HEK293T (cell line): Measurements from ENCODE around the gene SMCO2.

Source experiments
- CTCF ChIA-PET: fragments of 350-600 bp; formaldehyde crosslinking; extraction: SDS; loops from one replicate; lab custom pipeline; 2021; ENCODE audit warnings: antibody characterized with exemption, inconsistent platforms; lab: Yijun Ruan, JAX
- POLR2A ChIA-PET: fragments of 350-600 bp; formaldehyde crosslinking; extraction: SDS; loops from one replicate; lab custom pipeline; 2020; ENCODE audit warnings: antibody characterized with exemption, inconsistent platforms; lab: Yijun Ruan, JAX
- DNase-seq: peaks from one replicate; pipeline ENCODE4 v3.0.0; 2012; ENCODE audit warnings: mixed read lengths; ENCODE audit errors: extremely low spot score
- ARNT ChIP-seq: fragments of 450-650 bp; IDR thresholded peaks from 2 replicates; pipeline ENCODE4 v1.6.1; 2017; ENCODE audit warnings: mild to moderate bottlenecking
- BHLHE40 ChIP-seq: fragments of 450-650 bp; IDR thresholded peaks from 2 replicates; pipeline ENCODE4 v1.6.1; 2016; ENCODE audit warnings: mild to moderate bottlenecking, moderate library complexity, borderline replicate concordance
- CTBP1 ChIP-seq: fragments of 450-650 bp; IDR thresholded peaks from 2 replicates; pipeline ENCODE4 v1.6.1; 2016; ENCODE audit warnings: borderline replicate concordance
- ELF4 ChIP-seq: fragments of 450-650 bp; IDR thresholded peaks from 2 replicates; pipeline ENCODE4 v1.6.1; 2017; ENCODE audit warnings: antibody characterized with exemption
- FOXA1 ChIP-seq: fragments of 450-650 bp; IDR thresholded peaks from 2 replicates; pipeline ENCODE4 v1.6.1; 2016; ENCODE audit warnings: mild to moderate bottlenecking
- FOXK2 ChIP-seq: fragments of 450-650 bp; IDR thresholded peaks from 2 replicates; pipeline ENCODE4 v1.6.1; 2016; ENCODE audit warnings: mild to moderate bottlenecking
- FOXM1 ChIP-seq: fragments of 450-650 bp; IDR thresholded peaks from 2 replicates; pipeline ENCODE4 v1.6.1; 2017; ENCODE audit warnings: mild to moderate bottlenecking, borderline replicate concordance
- HDGF ChIP-seq: fragments of 450-650 bp; IDR thresholded peaks from 2 replicates; pipeline ENCODE4 v1.6.1; 2017; ENCODE audit warnings: antibody characterized with exemption, borderline replicate concordance
- L3MBTL2 ChIP-seq: fragments of 450-650 bp; conservative IDR thresholded peaks from 2 replicates; pipeline ENCODE4 v1.6.1; 2016; ENCODE audit warnings: mild to moderate bottlenecking
- LEF1 ChIP-seq: fragments of 450-650 bp; IDR thresholded peaks from 2 replicates; pipeline ENCODE4 v1.6.1; 2017; ENCODE audit warnings: mild to moderate bottlenecking, borderline replicate concordance
- NFRKB ChIP-seq: fragments of 450-650 bp; IDR thresholded peaks from 2 replicates; pipeline ENCODE4 v1.6.1; 2016; ENCODE audit warnings: mild to moderate bottlenecking, moderate library complexity
- SP1 ChIP-seq: fragments of 450-650 bp; IDR thresholded peaks from 2 replicates; pipeline ENCODE4 v1.6.1; 2017
- SUZ12 ChIP-seq: fragments of 450-650 bp; IDR thresholded peaks from 2 replicates; pipeline ENCODE4 v1.6.1; 2016; ENCODE audit warnings: mild to moderate bottlenecking
- TARDBP ChIP-seq: fragments of 450-650 bp; IDR thresholded peaks from 2 replicates; pipeline ENCODE4 v1.6.1; 2016
- ZNF384 ChIP-seq: fragments of 450-650 bp; IDR thresholded peaks from 2 replicates; pipeline ENCODE4 v1.6.1; 2016
- TF ChIP-seq, protein P1 (sequence below): fragments of 450-650 bp; IDR thresholded peaks from 2 replicates; pipeline ENCODE4 v1.6.1; 2016

SMCO2 gene

GRCh38 chr12:27460471-27460978 lies 14.0 kb downstream of the SMCO2 start:
- CTCF ChIA-PET, result no interaction called here
- TF ChIP-seq NFRKB (no peak), L3MBTL2 (no peak), ZNF384 (no peak), FOXM1 (no peak), TARDBP (no peak), FOXK2 (no peak), ELF4 (no peak), FOXA1 (no peak), ARNT (no peak), SUZ12 (no peak), SP1 (no peak), HDGF (no peak), CTBP1 (no peak)
- TF ChIP-seq, protein P1, sequence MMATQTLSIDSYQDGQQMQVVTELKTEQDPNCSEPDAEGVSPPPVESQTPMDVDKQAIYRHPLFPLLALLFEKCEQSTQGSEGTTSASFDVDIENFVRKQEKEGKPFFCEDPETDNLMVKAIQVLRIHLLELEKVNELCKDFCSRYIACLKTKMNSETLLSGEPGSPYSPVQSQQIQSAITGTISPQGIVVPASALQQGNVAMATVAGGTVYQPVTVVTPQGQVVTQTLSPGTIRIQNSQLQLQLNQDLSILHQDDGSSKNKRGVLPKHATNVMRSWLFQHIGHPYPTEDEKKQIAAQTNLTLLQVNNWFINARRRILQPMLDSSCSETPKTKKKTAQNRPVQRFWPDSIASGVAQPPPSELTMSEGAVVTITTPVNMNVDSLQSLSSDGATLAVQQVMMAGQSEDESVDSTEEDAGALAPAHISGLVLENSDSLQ, result no peak
- POLR2A ChIA-PET, result no interaction called here
- DNase-seq, result no peak

GRCh38 chr12:27462151-27462694 lies 15.7 kb downstream of the SMCO2 start:
- CTCF ChIA-PET, result interaction anchor here (1.0 kb wide), 1 partner anchor 9 kb away, joined by 3 read pairs; no protein-coding TSS in a partner anchor
- no peak for DNase-seq
- TF ChIP-seq SP1, result no peak
- TF ChIP-seq ARNT, result no peak
- no peak for TF ChIP-seq L3MBTL2
- TF ChIP-seq TARDBP, result no peak
- TF ChIP-seq FOXA1, result no peak
- no peak for TF ChIP-seq ELF4
- TF ChIP-seq SUZ12, result no peak
- no peak for TF ChIP-seq HDGF
- TF ChIP-seq FOXM1, result no peak
- TF ChIP-seq FOXK2, result no peak
- TF ChIP-seq NFRKB, result no peak
- no peak for TF ChIP-seq LEF1
- no peak for TF ChIP-seq BHLHE40
- TF ChIP-seq ZNF384, result no peak
- TF ChIP-seq, protein P1, result no peak
- TF ChIP-seq CTBP1, result no peak
- POLR2A ChIA-PET, result interaction anchor here (0.6 kb wide), 1 partner anchor 306 kb away, joined by 4 read pairs; no protein-coding TSS in a partner anchor

DNA sequence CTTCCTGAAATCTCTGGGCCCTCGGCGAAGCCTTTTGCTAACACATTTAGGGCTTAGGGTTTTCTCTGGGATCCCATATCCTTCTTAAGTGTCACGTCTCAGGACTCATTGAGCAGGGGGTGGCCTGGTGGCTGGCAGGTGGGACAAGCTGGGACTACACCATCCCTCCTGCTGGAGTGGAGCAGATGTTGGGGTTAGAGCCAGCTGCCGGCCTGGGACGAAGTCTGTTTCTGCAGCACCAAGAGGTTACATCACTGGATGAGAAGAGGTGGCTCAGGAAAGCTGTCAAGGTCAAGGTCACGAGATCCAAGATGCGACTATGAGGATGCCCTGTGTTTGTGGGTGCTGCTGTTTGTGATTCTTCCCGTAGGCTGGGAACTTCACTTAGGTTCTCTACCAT lies 16.3 kb downstream of the SMCO2 start:
- no peak for DNase-seq
- ChIA-PET CTCF (interaction anchor here (1.0 kb wide), 1 partner anchor 10 kb away, joined by 3 read pairs; no protein-coding TSS in a partner anchor), POLR2A (no interaction called here)
- TF ChIP-seq FOXA1, result no peak
- no peak for TF ChIP-seq TARDBP
- no peak for TF ChIP-seq LEF1
- no peak for TF ChIP-seq BHLHE40
- TF ChIP-seq SUZ12, result no peak
- TF ChIP-seq, protein P1, result no peak
- TF ChIP-seq SP1, result no peak
- TF ChIP-seq L3MBTL2, result no peak
- TF ChIP-seq CTBP1, result no peak
- TF ChIP-seq ZNF384, result no peak
- TF ChIP-seq HDGF, result no peak
- TF ChIP-seq ELF4, result no peak
- no peak for TF ChIP-seq FOXM1

GRCh38 chr12:27463511-27464219 lies 17.1 kb downstream of the SMCO2 start:
- ChIA-PET POLR2A (no interaction called here), CTCF (no interaction called here)
- TF ChIP-seq FOXK2 (no peak), ZNF384 (no peak)
- TF ChIP-seq, protein P1, result no peak
- no peak for DNase-seq

- ChIA-PET CTCF (no interaction called here), POLR2A (no interaction called here)
- no peak for TF ChIP-seq TARDBP
- no peak for DNase-seq
These were observed 17.7 kb downstream of the SMCO2 start for GRCh38 chr12:27464220-27464554.

DNA sequence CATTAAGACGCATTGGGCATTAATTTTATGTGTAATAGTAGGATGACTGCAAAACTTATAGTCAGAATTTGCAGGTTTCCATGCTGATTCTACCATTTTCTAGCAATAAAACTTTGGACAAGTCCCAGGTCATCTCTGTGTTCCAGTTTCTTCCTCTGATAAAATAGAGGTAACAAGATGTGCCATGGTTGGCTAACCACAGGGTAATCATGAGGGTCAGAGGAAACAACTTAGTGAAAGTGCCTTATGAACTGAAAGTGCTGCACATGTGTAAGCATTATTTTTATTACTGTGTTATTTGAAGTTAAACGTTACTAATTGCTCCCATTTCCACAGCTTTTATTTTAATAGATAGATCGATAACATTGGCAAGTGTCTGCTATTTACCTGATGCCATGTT lies 21.1 kb downstream of the SMCO2 start:
- no peak for DNase-seq
- ChIA-PET POLR2A (no interaction called here), CTCF (no interaction called here)
- TF ChIP-seq FOXM1 (no peak), SP1 (no peak), LEF1 (no peak), ELF4 (no peak), CTBP1 (no peak), ARNT (no peak), SUZ12 (no peak), BHLHE40 (no peak), ZNF384 (no peak), FOXK2 (no peak), HDGF (no peak), TARDBP (no peak), L3MBTL2 (no peak), NFRKB (no peak)
- TF ChIP-seq, protein P1, result no peak
